ENCODE data around the gene MEPCE. TPM values are rescaled to one million over a fixed set of nuclear protein-coding genes. Genes with fewer than 3 reads are reported as not detected.

The MEPCE gene
- total and polyA plus RNA-seq, 9 of the 15 experiments (the other 6 are each of a cell fraction or from before 2014, with no cell fraction given): 10.9 to 76.3 (median 44.1) TPM

DNA sequence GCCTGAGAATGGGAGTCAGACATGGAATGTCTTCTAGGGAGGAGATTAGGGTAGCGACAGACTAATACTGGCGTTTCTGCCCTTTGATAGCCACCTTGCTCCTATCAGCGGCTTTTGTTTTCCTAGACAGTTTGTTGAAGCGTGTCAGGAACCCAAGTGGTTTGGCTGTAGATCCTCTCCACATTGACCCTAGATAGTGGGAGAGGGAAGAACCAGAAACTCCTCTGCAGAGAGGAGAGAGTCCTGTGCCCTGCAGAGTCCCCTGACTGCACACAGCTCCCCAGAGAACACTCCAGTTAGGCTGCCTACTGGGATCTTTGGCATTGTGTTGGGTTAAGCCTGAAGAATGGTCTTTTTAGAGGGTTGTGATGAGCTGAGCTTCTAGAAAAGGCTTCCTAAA, 2.4 kb downstream of the MEPCE start (continued):
- TF ChIP-seq, protein P1, sequence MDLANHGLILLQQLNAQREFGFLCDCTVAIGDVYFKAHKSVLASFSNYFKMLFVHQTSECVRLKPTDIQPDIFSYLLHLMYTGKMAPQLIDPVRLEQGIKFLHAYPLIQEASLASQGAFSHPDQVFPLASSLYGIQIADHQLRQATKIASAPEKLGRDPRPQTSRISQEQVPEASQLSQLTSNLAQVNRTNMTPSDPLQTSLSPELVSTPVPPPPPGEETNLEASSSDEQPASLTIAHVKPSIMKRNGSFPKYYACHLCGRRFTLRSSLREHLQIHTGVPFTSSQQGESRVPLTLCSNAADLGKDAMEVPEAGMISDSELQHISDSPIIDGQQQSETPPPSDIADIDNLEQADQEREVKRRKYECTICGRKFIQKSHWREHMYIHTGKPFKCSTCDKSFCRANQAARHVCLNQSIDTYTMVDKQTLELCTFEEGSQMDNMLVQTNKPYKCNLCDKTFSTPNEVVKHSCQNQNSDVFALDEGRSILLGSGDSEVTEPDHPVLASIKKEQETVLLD (IDR thresholded peaks at IDR 0.05): no peak
- TF ChIP-seq KDM5B (IDR thresholded peaks at IDR 0.05; ENCODE audit: insufficient replicate concordance, low read depth, low read length) (peak; percentile 15), KAT7 (CRISPR knock-in tag; IDR thresholded peaks at IDR 0.05; ENCODE audit: borderline replicate concordance) (peak; percentile 73; the same call in 1 of the 2 replicates), SETDB1 (IDR thresholded peaks at IDR 0.05; ENCODE audit: low read length) (no peak), KLF13 (tag; IDR thresholded peaks at IDR 0.05; ENCODE audit: borderline replicate concordance, low read depth) (no peak), RBM34 (IDR thresholded peaks at IDR 0.05; ENCODE audit: borderline replicate concordance, insufficient read depth, low read length) (no peak), ZNF75A (CRISPR knock-in tag; IDR thresholded peaks at IDR 0.05) (no peak), TBL1XR1 (IDR thresholded peaks at IDR 0.05; ENCODE audit: low read length in 2 of 2) (0 out of 4 replicates have a peak, but pooled peaks of 1 of the 2 experiments have one; percentile 35), NELFE (IDR thresholded peaks at IDR 0.05; ENCODE audit: insufficient read depth, insufficient read length) (no peak), NR2C2 (CRISPR knock-in tag; IDR thresholded peaks at IDR 0.05) (no peak), NR2C2 (tag; IDR thresholded peaks at IDR 0.05) (no peak), ESRRA (IDR thresholded peaks at IDR 0.05; ENCODE audit: borderline replicate concordance, low read depth) (no peak), CBFA2T2 (conservative IDR thresholded peaks at IDR 0.05) (no peak), ARID1B (IDR thresholded peaks at IDR 0.05) (peak; percentile 27; the same call in 1 of the 2 replicates)
- TF ChIP-seq, protein P2, sequence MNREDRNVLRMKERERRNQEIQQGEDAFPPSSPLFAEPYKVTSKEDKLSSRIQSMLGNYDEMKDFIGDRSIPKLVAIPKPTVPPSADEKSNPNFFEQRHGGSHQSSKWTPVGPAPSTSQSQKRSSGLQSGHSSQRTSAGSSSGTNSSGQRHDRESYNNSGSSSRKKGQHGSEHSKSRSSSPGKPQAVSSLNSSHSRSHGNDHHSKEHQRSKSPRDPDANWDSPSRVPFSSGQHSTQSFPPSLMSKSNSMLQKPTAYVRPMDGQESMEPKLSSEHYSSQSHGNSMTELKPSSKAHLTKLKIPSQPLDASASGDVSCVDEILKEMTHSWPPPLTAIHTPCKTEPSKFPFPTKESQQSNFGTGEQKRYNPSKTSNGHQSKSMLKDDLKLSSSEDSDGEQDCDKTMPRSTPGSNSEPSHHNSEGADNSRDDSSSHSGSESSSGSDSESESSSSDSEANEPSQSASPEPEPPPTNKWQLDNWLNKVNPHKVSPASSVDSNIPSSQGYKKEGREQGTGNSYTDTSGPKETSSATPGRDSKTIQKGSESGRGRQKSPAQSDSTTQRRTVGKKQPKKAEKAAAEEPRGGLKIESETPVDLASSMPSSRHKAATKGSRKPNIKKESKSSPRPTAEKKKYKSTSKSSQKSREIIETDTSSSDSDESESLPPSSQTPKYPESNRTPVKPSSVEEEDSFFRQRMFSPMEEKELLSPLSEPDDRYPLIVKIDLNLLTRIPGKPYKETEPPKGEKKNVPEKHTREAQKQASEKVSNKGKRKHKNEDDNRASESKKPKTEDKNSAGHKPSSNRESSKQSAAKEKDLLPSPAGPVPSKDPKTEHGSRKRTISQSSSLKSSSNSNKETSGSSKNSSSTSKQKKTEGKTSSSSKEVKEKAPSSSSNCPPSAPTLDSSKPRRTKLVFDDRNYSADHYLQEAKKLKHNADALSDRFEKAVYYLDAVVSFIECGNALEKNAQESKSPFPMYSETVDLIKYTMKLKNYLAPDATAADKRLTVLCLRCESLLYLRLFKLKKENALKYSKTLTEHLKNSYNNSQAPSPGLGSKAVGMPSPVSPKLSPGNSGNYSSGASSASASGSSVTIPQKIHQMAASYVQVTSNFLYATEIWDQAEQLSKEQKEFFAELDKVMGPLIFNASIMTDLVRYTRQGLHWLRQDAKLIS (CRISPR knock-in tag; IDR thresholded peaks at IDR 0.05): 0 out of 2 replicates have a peak, but pooled peaks have one; percentile 55
- TF ChIP-seq, protein P3, sequence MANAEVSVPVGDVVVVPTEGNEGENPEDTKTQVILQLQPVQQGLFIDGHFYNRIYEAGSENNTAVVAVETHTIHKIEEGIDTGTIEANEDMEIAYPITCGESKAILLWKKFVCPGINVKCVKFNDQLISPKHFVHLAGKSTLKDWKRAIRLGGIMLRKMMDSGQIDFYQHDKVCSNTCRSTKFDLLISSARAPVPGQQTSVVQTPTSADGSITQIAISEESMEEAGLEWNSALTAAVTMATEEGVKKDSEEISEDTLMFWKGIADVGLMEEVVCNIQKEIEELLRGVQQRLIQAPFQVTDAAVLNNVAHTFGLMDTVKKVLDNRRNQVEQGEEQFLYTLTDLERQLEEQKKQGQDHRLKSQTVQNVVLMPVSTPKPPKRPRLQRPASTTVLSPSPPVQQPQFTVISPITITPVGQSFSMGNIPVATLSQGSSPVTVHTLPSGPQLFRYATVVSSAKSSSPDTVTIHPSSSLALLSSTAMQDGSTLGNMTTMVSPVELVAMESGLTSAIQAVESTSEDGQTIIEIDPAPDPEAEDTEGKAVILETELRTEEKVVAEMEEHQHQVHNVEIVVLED (CRISPR knock-in tag; IDR thresholded peaks at IDR 0.05): no peak
- TF ChIP-seq, protein P4, sequence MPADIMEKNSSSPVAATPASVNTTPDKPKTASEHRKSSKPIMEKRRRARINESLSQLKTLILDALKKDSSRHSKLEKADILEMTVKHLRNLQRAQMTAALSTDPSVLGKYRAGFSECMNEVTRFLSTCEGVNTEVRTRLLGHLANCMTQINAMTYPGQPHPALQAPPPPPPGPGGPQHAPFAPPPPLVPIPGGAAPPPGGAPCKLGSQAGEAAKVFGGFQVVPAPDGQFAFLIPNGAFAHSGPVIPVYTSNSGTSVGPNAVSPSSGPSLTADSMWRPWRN (IDR thresholded peaks at IDR 0.05; ENCODE audit: low read depth): peak; percentile 49; the same call in 1 of the 2 replicates
- TF ChIP-seq, protein P5, sequence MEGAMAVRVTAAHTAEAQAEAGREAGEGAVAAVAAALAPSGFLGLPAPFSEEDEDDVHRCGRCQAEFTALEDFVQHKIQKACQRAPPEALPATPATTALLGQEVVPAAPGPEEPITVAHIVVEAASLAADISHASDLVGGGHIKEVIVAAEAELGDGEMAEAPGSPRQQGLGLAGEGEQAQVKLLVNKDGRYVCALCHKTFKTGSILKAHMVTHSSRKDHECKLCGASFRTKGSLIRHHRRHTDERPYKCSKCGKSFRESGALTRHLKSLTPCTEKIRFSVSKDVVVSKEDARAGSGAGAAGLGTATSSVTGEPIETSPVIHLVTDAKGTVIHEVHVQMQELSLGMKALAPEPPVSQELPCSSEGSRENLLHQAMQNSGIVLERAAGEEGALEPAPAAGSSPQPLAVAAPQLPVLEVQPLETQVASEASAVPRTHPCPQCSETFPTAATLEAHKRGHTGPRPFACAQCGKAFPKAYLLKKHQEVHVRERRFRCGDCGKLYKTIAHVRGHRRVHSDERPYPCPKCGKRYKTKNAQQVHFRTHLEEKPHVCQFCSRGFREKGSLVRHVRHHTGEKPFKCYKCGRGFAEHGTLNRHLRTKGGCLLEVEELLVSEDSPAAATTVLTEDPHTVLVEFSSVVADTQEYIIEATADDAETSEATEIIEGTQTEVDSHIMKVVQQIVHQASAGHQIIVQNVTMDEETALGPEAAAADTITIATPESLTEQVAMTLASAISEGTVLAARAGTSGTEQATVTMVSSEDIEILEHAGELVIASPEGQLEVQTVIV (CRISPR knock-in tag; IDR thresholded peaks at IDR 0.05; ENCODE audit: borderline replicate concordance): no peak
